ENCODE measurements around the gene MARVELD1.

The MARVELD1 gene

DNA sequence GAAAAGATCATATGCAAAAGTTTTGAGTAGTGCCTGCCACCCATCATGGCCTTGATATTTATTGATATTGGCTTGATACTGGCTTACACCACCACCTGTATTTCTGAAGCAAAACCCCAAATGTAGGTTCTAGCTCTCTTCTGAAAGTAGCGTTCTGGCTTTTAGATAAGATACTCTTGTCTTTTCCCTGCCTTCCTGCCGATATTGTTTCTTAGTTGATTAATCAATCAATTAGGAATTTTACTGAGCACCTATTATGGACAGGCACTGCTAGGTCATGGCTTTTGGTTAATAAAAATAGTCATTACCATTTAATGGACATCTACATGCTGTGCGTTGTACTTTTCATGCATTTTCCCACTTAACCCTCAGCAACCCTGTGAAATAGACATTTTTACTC is 50.4 kb downstream of the MARVELD1 start:
- no peak for DNase-seq (ENCODE audit: low read depth)
- TF ChIP-seq, protein P1, sequence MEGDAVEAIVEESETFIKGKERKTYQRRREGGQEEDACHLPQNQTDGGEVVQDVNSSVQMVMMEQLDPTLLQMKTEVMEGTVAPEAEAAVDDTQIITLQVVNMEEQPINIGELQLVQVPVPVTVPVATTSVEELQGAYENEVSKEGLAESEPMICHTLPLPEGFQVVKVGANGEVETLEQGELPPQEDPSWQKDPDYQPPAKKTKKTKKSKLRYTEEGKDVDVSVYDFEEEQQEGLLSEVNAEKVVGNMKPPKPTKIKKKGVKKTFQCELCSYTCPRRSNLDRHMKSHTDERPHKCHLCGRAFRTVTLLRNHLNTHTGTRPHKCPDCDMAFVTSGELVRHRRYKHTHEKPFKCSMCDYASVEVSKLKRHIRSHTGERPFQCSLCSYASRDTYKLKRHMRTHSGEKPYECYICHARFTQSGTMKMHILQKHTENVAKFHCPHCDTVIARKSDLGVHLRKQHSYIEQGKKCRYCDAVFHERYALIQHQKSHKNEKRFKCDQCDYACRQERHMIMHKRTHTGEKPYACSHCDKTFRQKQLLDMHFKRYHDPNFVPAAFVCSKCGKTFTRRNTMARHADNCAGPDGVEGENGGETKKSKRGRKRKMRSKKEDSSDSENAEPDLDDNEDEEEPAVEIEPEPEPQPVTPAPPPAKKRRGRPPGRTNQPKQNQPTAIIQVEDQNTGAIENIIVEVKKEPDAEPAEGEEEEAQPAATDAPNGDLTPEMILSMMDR (IDR thresholded peaks at IDR 0.05; ENCODE audit: low read depth, low read length, missing control alignments): no peak
- in situ Hi-C loops (cut with HindIII; ENCODE audit: low sequenced_read_pairs): no loop called here
- H3K4me3 ChIP-seq (ENCODE audit: low read depth, low read length): no peak overlapping the region

DNA sequence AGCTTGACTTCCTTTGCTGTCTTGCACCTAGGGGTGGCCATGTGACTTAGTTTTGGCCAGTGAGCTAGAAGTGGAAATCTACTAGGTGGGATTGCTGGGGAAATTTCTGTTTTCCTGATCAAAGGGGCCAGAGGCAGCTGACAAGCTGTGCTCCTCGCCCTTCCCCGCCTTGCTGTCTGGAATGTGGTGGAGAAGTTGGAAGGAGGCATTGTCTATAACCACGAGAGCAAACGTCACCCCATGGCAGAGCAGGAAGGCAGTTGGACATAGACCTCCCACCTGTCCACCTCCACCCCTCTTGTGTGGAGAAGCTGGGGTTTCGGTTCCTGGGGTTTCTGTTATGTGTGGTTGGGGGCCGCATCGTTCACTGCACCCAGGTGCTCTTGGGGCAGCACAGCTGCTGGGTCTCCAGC is 51.0 kb downstream of the MARVELD1 start:
- in situ Hi-C loops (cut with HindIII; ENCODE audit: low sequenced_read_pairs): no loop called here
- TF ChIP-seq, protein P1 (IDR thresholded peaks at IDR 0.05; ENCODE audit: low read depth, low read length, missing control alignments): no peak
- no peak overlapping the region for H3K4me3 ChIP-seq (ENCODE audit: low read depth, low read length)
- DNase-seq (ENCODE audit: low read depth): no peak

DNA sequence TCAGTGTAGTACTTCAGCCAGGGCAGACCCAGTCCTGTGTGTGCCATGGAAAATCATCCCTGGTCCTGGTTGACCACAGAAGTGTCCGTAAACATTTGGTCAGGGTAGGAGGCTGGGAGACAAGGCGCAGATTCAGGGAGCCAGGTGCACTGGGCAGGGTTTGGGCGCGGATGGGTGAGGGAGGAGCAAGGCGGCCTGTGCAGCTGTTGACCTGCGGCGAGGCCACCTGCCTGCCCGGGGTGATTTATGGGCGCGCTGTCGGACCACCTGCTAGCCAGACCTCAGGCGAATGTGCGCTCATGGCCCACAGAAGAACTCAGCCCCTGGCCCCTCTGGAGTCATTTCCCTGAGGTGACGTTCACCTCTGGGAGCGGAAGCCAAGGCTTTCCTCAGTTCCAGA is 51.7 kb downstream of the MARVELD1 start:
- in situ Hi-C loops (cut with HindIII; ENCODE audit: low sequenced_read_pairs): no loop called here
- DNase-seq (ENCODE audit: low read depth): no peak
- H3K4me3 ChIP-seq (ENCODE audit: low read depth, low read length): no peak overlapping the region
- TF ChIP-seq, protein P1 (IDR thresholded peaks at IDR 0.05; ENCODE audit: low read depth, low read length, missing control alignments): no peak

DNA sequence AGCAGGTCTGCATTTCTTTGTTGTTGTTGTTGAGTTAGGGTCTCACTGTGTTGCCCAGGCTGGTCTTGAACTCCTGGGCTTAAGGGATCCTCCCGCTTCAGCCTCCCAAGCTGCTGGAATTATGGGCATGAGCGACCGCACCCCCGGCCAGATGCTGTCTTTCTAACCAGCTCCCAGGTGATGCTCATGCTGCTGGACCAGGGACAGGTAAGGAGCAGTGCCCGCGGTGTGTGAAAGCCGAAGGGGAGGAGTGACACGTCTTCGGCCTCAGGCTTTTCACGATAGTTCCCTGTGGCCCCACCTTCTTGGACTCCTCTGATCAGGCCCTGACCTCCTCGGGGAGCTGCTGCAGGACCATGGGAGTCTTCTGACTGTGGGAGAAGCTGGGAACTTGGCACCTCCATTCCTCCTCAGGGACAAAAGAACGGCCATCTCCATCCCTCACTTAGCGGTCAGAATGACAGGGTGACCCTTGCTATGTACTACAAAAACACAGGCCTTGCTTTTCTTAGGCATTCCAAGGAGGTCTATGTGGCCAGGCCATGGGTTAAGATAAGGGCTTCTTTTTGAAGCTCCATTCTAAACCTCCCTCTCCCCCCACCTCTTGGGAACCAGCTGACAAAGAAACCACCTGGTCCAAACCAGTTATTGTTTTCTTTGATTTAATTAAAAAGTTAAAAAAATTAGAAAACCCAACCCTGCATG is 52.7 kb downstream of the MARVELD1 start:
- no peak overlapping the region for H3K4me3 ChIP-seq (ENCODE audit: low read depth, low read length)
- in situ Hi-C loops (cut with HindIII; ENCODE audit: low sequenced_read_pairs): no loop called here
- DNase-seq (ENCODE audit: low read depth): no peak
- TF ChIP-seq, protein P1 (IDR thresholded peaks at IDR 0.05; ENCODE audit: low read depth, low read length, missing control alignments): no peak

DNA sequence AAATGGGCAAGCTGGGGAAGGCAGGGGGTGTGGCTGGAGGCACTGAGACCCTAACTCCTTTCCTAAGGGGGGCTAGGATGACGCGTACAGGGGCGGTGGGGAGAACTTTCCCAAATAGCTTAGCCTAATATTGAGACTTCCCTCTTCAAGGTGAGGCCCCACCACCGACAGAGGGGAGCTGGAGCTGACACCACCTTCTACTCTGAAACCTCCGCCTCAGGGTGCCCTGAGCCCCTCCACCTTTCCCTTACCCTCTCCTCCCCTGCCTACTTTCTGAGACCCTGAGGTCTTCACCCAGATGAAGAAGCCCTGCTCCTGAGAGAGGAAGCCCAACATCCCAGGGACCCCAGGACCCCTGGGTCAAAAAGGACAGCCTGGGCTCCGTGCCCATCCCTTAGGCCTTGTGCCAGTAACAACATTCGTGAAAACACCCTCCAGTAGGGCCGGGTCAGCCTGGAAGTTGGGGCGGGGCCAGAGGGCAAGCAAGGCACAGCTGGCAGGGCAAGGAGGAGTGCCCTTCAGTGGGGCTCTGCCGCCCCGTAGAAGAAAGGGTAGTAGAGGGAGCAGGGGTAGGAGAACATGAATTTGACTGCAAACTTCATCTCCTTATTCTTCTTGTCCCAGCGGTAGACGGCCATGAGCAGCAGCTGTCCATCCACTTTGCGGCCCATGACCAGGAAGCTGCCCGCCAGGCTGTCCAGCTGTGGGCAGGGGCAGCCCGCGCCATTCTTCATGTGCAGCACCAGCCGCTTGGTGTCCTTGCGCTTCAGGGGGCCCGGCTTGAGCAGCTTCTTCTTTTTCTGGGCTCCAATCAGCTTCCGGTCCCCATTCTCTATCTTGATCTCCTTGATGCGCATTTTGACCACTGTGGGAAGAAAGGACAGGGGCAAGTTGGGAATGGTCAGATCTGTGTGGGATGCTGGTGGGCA is 53.7 kb downstream of the MARVELD1 start:
- no peak overlapping the region for H3K4me3 ChIP-seq (ENCODE audit: low read depth, low read length)
- in situ Hi-C loops (cut with HindIII; ENCODE audit: low sequenced_read_pairs): no loop called here
- no peak for DNase-seq (ENCODE audit: low read depth)
- TF ChIP-seq, protein P1 (IDR thresholded peaks at IDR 0.05; ENCODE audit: low read depth, low read length, missing control alignments): no peak

Measured in astrocyte of the cerebellum (primary cell).